Right forelimb (tissue), 1 donor: ENCODE results near the gene CEP164.
A peak's percentile ranks its signal among the peaks of the same experiment; 100 is the strongest.

Source experiments
- DNase-seq: peaks from one replicate; pipeline ENCODE4 v3.0.0-alpha.2; 2018

Gene CEP164

DNA sequence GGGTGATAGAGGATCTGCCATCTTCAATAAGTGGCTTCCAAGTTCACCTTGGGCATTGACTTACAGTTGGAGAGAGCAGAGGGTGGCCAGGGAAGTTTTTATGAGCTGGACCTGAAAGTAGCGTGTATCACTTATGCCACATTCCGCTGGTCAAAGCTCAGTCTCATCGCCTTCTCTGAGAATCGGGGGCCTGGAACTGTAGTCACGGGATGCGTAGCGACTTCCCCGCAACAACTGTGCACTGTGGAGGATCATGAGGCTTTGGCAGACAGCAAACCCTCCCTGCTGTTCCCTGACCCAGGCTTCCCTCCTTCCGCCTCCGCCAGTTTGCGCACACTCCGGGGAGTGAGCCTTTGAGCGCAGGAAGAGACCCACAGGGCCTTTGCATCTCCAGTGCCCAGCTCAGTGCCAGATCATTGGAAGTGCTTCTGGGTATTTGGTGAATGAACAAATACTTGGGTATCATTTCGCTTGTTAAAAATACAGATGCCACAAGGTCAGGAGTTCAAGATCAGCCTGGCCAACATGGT, 95.5 kb downstream of the CEP164 start:
- DNase-seq, result peak; percentile 13

- no peak for DNase-seq
These were observed 97.1 kb downstream of the CEP164 start for GRCh38 chr11:117424781-117425180.

DNA sequence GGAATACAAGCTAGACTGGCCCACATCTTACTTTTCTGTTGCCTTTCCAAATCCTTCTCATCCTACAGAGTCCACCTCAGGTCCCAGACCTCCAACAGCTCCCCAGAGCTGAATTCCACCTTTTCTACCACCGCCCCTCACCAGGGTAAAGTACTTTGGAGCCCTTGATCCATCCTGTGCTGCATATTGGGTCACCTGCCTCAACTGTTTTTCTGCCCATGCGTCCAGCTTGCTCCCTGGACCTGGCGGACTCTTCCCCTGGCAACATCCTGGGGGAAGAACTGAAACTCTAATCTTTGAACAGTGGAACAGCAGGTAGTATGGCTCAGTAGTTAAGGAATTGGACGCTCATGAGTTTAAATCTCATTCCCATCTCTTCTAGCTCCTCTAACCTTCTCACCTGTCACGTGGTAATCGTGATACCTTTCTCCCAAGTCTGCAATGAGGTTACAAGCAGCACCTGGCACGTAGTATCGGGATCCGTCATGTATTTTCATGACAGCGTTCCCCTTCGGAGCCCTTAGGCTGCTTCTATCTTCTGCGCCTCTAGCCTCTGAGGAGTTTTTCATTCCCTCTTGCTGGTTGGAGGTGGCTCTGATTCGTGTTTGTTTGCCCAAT, 98.1 kb downstream of the CEP164 start:
- DNase-seq, result no peak

DNA sequence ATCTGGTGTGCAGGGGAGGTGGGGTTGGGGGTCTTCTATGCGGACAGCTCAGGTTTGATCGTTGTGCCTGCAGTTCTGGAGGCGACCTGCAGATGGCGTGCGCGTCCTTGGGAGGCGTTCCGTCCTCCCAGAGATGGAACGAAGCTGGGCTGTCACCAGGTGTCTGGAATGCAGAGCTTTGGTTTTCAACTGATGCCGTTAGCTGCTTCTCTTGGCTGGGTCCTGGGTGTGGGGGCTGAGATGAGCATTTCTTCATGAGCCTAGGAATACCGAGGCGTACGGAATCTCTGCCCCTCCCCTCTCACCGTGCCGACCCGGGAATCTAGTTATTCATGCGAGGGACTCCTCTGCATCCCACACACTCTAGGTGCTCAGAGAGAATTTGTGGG, 98.6 kb downstream of the CEP164 start:
- peak; percentile 85 for DNase-seq

GRCh38 chr11:117426941-117427340, 99.3 kb downstream of the CEP164 start:
- no peak for DNase-seq

DNA sequence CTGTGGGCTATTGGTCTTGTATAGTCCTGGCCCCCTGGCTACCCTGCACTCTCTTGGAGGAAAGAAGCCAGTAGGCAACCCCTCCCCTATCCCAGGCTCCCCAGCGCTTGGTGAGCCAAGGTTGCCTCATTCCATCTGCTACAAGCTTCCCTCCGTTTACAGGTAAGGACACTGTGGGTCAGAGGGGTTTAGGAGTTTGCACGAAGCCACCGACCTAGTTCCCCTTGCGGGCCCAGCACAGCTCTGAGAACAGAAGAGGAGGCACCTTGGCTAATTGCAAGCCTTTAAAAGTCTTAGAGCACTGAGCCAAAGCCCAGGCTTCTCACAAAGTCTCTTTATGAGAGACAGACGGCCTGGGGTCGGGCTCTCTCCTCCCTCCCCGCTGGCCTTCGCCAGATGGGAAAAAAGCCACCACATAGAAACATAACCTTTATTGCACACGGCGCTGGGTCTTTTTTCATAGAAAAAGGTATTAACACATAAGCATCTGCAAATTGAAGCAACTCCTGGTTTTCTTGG, 99.8 kb downstream of the CEP164 start:
- no peak for DNase-seq

- no peak for DNase-seq
These were observed 100.7 kb downstream of the CEP164 start for GRCh38 chr11:117428186-117428855.

DNA sequence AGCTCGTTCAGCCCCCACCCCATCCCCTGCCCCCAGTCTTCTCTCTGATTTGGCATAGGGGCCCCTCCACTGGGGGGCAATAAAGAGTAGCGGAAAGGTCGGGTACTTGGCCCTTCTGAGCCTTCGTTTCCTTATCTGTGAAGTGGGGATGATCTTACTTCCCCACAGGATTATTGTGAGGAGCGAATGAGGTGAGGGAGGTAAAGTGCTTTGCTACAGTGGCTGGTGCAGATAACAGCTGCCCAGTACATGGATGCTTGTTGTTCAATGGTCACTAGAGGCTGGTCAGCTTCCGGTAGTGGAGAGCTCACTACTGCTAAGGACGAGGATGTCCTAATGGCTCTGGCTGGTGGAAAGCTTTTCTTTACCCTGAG, 101.2 kb downstream of the CEP164 start:
- DNase-seq, result no peak

DNA sequence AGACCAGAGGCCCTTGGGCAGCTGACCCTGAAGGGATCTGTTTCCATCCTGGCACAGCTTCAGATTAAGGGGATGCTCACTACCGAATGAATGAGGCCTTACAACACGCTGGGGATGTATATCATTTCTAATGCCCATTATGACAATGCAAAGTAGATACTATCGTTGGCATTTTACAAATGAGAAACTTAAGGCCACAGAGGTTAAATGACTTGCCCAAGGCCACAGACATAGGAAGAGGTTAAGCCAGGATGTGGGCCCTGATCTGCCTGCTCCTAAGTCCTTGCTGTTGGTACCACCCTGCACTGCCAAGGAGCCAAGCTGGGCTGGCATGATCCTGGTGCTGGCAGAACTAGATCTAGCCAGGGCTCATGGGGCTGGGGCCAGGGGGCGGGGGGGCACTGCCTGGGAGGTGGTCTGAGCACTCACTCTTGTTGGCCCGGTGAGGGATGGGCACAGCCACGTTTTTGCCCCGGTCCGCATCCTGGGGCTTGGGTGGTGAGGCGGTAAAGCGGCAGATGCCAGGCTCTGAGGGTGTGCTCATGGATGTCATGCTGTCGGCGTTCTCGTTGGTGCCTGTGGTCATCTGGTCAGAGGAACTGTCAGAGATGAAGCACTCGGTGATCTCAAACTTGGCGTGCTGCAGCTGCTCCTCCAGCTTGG, 102.8 kb downstream of the CEP164 start:
- DNase-seq, result no peak

GRCh38 chr11:117431436-117431835, 103.8 kb downstream of the CEP164 start:
- DNase-seq, result no peak

GRCh38 chr11:117433717-117434116, 106.1 kb downstream of the CEP164 start:
- DNase-seq, result no peak

DNA sequence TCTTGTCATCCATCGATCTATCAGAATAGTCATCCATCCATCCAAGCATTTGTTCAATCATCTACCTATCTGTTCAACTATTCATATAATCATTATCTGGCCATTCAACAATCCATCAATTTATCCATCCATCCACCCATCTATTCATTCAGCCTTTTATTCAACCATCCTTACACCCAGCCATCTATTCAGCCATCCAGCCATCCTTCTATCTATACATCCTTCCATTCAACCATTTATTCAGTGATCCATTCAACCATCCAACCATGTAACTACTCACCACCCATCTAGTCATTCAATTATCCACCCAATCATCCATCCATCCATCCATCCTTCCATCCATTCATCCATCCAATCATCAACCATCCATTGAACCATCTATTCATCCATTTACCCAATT, 106.8 kb downstream of the CEP164 start:
- no peak for DNase-seq

DNA sequence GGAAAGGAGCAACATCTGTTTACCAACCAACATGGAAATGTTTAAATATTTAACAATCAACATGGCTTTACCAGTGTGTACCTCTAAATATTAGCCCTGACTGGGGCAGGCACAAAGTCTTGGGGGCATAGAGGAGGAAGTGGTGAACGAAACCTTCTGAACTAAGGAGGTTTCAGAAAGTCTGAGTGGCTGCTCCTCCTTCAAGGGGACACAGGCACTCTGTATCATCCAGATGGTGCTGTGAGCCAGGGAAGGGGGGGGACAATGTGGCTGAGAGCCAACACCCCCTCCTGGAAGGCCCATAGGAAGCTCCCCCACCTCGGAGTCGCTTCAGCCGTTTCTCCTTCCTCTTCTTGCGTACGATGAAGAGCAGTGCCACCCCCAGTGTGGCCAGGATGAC, 107.7 kb downstream of the CEP164 start:
- no peak for DNase-seq

- DNase-seq, result no peak
These were observed 109.6 kb downstream of the CEP164 start for GRCh38 chr11:117437041-117437790.

DNA sequence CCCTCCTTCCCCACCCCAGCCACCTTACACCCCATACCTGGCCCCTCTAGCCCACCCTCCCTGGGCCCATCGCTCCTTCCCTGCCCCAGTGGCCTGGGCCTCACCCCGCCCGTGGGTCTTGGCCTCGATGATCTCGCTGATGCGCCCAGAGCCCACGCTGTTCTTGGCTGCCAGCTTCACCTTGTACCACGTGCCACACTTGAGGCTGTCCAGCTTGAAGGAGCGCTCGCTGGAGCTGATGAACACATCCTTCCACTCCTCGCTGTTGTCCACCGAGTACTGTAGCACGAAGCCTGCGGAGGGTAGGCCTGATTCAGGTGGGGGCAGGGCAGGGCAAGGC, 110.1 kb downstream of the CEP164 start:
- DNase-seq, result no peak

GRCh38 chr11:117438371-117439000, 110.8 kb downstream of the CEP164 start:
- no peak for DNase-seq

DNA sequence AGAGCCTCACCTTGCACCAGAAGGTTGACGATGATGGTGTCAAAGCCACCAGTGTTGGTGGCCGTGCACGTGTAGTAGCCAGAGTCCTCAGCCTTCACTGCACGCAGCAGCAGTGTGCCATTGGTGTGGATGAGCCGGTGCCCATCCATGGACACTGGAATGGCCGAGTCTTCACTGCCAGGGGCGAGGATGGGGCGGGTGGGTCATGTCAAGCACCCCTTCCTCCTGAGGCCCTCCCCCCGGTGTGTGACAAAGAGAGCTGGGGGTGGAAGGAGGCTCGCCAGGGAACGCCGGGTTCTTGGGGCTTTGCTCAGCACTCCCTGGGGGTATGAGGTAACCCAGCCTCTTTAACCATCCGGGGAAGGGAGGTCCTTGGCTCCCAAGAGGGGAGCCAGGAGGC, 111.6 kb downstream of the CEP164 start:
- DNase-seq, result no peak

DNA sequence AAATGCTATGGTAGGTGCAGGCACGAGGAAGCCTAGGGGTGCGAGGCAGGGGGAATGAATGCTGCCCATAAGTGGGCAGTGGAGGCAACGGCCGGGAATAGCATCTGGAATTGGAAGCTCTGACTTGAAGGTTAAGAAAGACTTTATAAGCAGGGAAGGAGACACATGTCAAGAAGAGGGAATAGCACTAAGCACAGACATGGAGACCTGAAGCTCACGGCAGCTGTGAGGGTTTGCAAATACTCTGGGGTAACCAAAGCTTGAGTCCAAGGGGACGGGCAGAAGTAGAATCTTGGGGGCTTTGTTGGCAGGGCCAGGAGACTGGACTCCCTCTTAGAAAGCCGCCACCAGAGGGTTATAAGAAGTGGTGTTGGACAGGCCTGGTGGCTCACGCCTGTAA, 112.6 kb downstream of the CEP164 start:
- DNase-seq, result no peak

DNA sequence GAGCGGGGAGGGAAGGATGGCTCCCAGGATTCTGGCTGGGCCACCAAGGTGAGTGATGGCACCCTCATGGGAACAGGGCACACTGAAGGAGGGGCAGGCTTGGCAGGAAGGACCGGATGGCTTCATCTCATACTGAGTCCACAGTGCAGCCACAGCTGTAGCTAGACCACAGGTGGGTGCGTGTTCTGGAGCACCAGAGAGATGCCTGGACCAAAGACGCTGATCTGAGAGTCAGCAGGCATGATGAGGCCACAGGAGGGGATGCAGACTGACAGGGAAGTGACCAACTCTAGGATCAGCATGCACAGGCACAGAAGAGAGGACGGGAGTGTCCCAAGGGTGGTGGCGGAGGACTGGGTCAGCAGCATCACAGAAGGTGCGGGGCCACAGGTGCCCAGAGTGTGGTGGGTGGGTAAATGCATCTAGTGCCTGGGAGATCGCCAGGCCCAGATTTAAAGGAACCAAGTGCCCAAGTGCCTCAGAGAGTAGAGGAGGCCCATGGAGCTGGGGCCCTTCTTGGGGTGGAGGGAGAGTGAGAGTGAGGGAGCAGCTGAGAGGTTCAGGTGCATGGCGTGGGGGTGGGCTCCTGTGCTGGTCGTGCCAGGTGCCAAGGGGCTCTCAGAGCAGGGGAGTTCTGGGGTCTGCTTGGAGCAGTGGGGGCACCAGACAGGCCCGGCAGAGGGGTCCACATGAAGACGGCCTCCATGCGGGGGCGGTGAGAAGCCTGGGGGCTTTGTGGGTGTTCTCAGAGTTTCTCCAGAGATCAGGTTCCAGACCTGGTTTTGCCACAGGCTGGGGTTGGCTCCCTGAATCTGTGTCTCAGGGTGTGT, 113.7 kb downstream of the CEP164 start:
- DNase-seq, result no peak

GRCh38 chr11:117442049-117442868, 114.6 kb downstream of the CEP164 start:
- DNase-seq, result no peak

DNA sequence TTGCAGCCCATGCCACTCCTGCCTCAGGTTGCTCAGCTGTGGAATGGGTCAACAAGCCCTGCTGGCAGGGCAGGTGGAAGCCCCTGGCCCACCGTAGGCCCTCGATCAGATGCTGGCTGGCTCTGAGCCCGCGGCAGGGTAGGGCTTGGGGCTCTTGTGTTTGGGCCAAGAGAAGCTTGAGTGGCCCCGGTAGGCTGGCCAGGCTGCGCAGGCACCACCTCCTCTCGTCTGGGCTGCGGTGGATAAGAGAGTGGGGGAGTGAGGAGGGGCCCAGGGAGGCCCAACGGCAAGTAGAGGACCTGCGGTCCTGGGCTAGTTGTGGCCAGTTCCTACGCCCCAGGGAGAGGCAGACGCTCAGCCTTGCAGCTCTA, 115.2 kb downstream of the CEP164 start:
- no peak for DNase-seq
